GM12891 (cell line): ENCODE results near the gene GOLT1B.

ENCODE experiments used
- POLR2A ChIP-seq: IDR thresholded peaks from 2 replicates; pipeline ENCODE4 v1.6.1; 2011; ENCODE audit warnings: low read depth, low read length, control low read depth
- POLR2AphosphoS5 ChIP-seq: IDR thresholded peaks from 2 replicates; pipeline ENCODE4 v1.6.1; 2011; ENCODE audit warnings: low read depth, low read length, control low read depth
- POU2F2 ChIP-seq: IDR thresholded peaks from 2 replicates; pipeline ENCODE4 v1.6.1; 2011; ENCODE audit warnings: low read depth, mild to moderate bottlenecking, control low read depth, low read length, moderate library complexity

DNA sequence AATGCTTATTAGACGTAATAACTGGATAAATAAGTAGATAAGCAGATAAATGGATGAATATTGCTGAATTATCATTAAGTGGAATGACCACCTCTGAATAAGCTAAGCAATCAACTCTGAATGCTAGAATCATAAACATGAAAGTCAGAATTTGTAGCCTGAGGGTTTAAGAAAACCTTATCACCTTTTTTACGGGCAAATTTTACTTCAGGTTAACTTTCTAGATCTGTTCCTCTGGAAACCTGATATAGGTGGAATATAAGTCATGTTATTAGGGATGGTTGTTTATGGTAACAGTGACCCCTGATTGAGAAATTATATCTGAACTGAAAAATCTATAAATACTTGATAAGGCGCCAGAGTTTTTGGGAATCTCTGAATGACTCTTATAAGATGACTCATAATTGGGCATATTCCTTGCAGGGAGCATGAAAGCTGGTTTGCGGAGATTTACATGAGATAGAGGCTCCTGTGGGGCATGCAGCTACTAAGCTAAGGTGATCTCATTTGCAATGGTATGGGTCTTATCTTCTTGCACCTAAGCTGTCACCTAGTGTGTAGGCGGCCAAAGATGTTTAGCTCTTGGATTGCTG is 36.6 kb downstream of the GOLT1B start:
- TF ChIP-seq POLR2A (no peak), POLR2AphosphoS5 (no peak), POU2F2 (no peak)
